ENCODE results near the gene B4GALT2. TPM values are rescaled to one million over a fixed set of nuclear protein-coding genes. Genes with fewer than 3 reads are reported as not detected.

The B4GALT2 gene
- total and polyA plus RNA-seq, 9 of the 15 experiments (the other 6 are each of a cell fraction or from before 2014, with no cell fraction given), result 1.3 to 86.8 (median 43.8) TPM

DNA sequence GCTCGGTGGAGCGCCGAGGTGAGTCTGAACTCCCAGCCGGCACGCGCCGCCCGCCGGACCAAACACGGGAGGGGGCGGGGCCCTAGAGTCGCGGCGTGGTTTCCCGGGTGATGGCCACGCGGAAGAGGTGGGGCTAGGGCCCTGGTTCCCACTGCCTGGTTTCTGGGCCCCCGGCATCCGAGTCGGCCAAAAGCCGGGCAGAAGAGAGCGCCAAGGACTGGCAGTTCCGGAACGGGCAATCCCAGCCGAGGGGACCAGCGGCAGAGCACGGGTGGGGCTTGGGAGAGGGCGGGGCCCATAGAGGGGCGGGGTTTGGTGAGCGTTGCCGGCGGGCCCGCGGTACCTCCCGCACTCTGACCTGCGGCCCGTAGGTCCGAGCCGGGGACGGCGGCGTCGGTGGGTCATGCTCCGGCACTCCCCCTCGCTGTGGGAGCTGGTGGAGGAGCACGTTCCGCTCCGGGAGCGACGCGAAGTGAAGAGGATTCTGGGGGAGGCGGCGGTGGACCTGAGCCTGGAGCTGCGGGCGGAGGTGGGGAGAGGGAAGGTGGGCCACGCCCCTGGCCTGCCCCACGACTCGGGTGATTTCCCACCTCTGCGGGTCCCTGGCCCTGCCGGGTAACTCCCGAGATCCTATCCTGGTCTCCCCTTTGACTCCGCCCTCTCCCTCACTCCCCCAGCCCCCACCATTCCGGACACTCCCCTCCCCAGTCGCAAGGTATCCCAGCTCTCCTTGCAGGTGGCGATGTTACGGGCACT is 12.6 kb downstream of the B4GALT2 start, which contains the start of gene CCDC24 (continued):
- TF ChIP-seq, protein P1, sequence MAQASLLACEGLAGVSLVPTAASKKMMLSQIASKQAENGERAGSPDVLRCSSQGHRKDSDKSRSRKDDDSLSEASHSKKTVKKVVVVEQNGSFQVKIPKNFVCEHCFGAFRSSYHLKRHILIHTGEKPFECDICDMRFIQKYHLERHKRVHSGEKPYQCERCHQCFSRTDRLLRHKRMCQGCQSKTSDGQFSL (CRISPR knock-in tag; IDR thresholded peaks at IDR 0.05), result peak; percentile 61; the same call in 1 of the 2 replicates
- TF ChIP-seq, protein P1 (tag; IDR thresholded peaks at IDR 0.05), result no peak
- TF ChIP-seq MEF2D (tag; conservative IDR thresholded peaks at IDR 0.05; ENCODE audit: low read depth) (no peak), JUNB (CRISPR knock-in tag; conservative IDR thresholded peaks at IDR 0.05) (no peak), SRSF3 (IDR thresholded peaks at IDR 0.05; ENCODE audit: insufficient read depth, low read length) (no peak), U2AF1 (optimal IDR thresholded peaks at IDR 0.05; ENCODE audit: low read depth, low read length) (peak; percentile 67), NFXL1 (CRISPR knock-in tag; IDR thresholded peaks at IDR 0.05) (no peak), NRF1 (conservative IDR thresholded peaks at IDR 0.05 in 1 of 2, IDR thresholded peaks at IDR 0.05 in 1 of 2) (peak in 1 of 2 experiments; percentile 42; a peak in 3 of 4 replicates), ZNF384 (IDR thresholded peaks at IDR 0.05; ENCODE audit: low read depth, low read length) (no peak), ZNF699 (CRISPR knock-in tag; IDR thresholded peaks at IDR 0.05; ENCODE audit: insufficient replicate concordance) (no peak), EGR1 (conservative IDR thresholded peaks at IDR 0.05) (0 out of 2 replicates have a peak, but pooled peaks have one; percentile 14), MEIS2 (IDR thresholded peaks at IDR 0.05; ENCODE audit: partially characterized antibody) (no peak), RBM25 (IDR thresholded peaks at IDR 0.05; ENCODE audit: low read depth, low read length, severe bottlenecking) (no peak), ZSCAN29 (IDR thresholded peaks at IDR 0.05) (no peak), WHSC1 (IDR thresholded peaks at IDR 0.05; ENCODE audit: low read length) (no peak), ATF7 (IDR thresholded peaks at IDR 0.05) (peak; percentile 59; the same call in 1 of the 2 replicates), ZNF436 (CRISPR knock-in tag; IDR thresholded peaks at IDR 0.05) (no peak), BRD4 (IDR thresholded peaks at IDR 0.05) (no peak), NEUROD1 (IDR thresholded peaks at IDR 0.05; ENCODE audit: borderline replicate concordance, low read depth, low read length, partially characterized antibody) (no peak), SMARCA4 (IDR thresholded peaks at IDR 0.05) (no peak), POLR2A (conservative IDR thresholded peaks at IDR 0.05) (peak; percentile 82), CBFA2T3 (IDR thresholded peaks at IDR 0.05) (no peak), ZNF253 (CRISPR knock-in tag; conservative IDR thresholded peaks at IDR 0.05) (no peak), KHSRP (IDR thresholded peaks at IDR 0.05) (no peak), CC2D1A (IDR thresholded peaks at IDR 0.05) (no peak), PHB (CRISPR knock-in tag; IDR thresholded peaks at IDR 0.05) (peak; percentile 10; the same call in 1 of the 2 replicates), SLC30A9 (CRISPR knock-in tag; IDR thresholded peaks at IDR 0.05) (no peak), SRSF1 (IDR thresholded peaks at IDR 0.05; ENCODE audit: low read depth, low read length) (peak; percentile 87; the same call in 1 of the 2 replicates)
- TF ChIP-seq, protein P2, sequence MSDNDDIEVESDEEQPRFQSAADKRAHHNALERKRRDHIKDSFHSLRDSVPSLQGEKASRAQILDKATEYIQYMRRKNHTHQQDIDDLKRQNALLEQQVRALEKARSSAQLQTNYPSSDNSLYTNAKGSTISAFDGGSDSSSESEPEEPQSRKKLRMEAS (CRISPR knock-in tag; IDR thresholded peaks at IDR 0.05), result peak; percentile 89
- TF ChIP-seq, protein P3, sequence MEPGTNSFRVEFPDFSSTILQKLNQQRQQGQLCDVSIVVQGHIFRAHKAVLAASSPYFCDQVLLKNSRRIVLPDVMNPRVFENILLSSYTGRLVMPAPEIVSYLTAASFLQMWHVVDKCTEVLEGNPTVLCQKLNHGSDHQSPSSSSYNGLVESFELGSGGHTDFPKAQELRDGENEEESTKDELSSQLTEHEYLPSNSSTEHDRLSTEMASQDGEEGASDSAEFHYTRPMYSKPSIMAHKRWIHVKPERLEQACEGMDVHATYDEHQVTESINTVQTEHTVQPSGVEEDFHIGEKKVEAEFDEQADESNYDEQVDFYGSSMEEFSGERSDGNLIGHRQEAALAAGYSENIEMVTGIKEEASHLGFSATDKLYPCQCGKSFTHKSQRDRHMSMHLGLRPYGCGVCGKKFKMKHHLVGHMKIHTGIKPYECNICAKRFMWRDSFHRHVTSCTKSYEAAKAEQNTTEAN (CRISPR knock-in tag; IDR thresholded peaks at IDR 0.05), result no peak

All from K562 (cell line).